Colon (tissue), 2 donors: Measurements from ENCODE around the gene APPBP2.
"Not testable (repeated sequence)": the region's sequence is repeated elsewhere in the genome, so short reads cannot be mapped to it uniquely, and the experiment has no call there.

Experiments used
- FAIRE-seq: peaks from 2 replicates; lab custom pipeline; 2012; peaks lifted over from hg19 to GRCh38; lab: Jason Lieb, UNC
- donor health status: control.
- donor health status: control.

The APPBP2 gene, protein sequence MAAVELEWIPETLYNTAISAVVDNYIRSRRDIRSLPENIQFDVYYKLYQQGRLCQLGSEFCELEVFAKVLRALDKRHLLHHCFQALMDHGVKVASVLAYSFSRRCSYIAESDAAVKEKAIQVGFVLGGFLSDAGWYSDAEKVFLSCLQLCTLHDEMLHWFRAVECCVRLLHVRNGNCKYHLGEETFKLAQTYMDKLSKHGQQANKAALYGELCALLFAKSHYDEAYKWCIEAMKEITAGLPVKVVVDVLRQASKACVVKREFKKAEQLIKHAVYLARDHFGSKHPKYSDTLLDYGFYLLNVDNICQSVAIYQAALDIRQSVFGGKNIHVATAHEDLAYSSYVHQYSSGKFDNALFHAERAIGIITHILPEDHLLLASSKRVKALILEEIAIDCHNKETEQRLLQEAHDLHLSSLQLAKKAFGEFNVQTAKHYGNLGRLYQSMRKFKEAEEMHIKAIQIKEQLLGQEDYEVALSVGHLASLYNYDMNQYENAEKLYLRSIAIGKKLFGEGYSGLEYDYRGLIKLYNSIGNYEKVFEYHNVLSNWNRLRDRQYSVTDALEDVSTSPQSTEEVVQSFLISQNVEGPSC

DNA sequence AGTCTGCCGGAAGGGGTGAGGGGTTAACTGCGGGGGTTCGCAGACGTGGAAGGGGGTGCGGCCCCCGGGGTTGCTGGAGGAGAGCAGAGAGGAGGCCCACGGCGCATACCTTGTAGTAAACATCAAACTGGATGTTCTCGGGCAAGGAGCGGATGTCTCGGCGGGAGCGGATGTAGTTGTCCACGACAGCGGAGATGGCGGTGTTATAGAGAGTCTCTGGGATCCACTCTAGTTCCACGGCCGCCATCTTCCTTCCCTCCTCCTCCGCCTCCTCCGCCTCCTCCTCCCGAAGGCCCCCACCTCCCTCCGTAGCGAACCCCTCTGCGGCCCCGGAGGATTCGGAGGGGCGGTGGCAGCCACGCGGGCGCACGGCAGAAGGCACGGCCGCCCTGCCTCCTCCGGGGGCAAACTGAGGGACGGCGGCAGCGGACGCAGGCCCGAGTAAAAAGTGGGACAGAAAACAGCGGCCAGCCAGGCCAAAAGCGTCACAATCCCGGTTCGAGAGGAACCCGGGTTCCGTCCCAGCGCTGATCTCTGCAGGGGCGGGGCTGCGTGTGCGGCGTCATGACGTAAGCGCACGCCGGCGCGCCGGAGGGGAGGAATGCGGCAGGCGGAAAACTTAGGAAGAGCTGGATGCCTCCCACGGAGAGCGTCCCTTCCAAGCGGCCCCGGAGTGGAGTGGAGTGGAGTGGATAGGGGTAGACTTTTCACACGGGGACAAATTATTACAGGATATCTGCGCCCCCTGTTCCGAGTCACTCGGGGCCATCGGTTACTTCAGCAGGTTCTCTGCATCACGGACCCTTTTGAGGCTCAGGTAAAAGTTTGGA, at the start of gene APPBP2:
Gene APPBP2, minus strand, starts transcription at position 558 of the 830 bp plus-strand sequence. Its CDS starts 311 bp downstream, at position 247.
- FAIRE-seq, result no peak

DNA sequence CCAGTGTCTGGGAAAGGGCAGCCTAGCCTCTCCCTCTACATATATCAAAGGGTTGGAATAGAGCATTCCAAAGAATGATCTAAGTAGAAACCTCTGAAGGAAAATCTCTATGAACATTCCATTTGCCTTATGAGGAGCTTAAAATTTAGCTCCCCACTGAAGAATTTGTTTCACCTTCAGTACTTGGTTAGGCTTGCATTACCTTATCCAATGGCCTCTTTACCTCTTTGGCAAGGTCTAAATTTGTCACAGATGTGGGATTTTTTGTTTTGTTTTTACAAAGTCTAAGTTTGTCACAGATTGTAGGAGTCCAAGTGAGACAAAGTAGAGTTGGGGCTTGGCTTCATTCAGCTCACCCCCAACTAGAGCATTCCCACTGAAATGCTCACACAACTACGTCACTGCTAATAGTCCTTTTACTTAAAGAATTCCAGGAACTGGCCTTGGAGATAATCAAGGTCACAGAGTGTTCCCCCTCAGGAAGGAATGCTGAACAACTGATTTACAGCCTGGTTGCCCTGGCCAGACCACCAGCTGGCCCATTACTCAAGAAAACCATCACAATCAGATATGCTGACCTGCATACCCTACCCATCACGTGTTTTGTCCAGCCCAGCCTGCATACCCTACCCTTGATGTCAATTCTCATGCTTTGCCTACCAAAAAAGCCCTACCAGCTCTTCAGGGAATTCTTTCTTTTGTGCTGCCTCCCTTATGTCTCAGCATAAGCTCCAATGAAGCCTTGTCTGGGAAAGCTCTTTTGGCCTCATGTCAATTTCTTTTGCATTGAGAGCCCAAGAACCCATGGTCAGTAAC, 47.4 kb upstream of the APPBP2 start:
- FAIRE-seq, result no peak

DNA sequence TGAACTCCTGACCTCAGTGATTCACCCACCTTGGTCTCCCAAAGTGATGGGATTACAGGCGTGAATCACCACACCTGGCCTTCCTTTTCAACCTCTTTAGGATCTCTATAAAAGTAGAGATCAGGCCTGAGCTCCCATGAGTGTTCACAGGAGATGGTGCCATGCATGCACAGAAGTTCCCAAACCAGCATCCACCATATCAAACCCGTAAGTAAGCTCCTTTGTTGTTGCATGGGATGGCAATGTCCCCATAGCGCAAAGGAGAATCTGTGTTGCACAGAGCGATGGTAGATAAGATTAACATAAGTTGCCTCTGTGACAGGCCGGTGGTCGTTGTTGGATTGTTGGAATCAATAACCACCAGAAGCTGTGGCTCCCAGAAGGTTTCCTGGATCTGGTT, 39.2 kb upstream of the APPBP2 start:
- FAIRE-seq, result no peak

DNA sequence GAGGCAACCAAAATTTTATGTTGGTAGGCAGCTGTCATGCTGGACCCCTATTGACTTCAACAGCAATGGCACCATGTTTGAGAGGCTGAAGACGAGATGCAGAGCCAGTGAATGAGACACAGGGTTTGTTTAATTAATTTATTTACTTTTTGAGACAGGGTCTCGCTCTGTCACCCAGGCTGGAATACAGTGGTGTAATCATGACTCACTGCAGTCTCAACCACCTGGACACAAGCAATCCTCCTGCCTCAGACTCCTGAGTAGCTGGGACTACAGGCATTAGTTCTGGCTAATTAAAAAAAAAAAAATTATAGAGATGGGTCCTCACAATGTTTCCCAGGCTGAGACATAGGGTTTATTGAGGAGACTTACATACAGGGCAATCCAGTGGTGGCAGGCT, 37.7 kb upstream of the APPBP2 start:
- FAIRE-seq, result no peak

DNA sequence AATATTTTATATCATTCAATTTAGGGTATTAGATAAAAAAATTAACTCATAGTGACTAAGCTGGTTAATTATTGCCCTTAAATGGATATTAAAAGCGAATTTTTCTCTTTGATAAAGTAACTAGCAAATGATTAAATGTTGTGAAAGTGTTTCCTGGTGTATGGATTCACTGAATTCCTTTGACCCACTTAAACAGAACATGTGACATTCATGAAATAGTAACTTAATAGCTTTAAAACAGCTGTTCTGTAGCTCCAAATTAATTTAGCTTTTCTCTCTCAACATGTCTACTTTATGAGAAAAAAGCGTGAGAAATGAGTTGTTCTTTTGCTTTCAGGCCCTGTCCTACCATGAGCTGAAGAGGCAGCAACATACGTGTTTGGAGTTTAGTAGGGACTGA, 36.4 kb upstream of the APPBP2 start:
- FAIRE-seq, result no peak

DNA sequence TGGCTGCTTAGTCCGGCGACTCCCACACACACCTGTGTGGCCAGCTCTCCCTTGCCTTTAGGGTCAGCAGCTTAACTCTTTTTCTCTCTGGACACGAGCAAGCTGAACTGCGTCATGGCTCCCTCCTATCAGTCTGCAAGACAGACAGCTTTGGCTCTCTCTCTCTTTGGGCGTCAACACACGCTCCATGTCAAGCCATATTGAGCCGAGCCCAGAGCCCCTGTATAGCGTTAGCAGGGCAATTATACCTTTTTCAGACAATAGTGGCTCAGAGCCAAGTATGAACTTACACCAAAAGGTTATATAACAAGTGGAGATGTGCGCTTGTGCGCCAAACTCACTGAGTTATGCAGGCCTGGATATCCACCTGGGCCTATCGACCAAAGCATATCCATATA, 34.8 kb upstream of the APPBP2 start:
- no peak for FAIRE-seq

DNA sequence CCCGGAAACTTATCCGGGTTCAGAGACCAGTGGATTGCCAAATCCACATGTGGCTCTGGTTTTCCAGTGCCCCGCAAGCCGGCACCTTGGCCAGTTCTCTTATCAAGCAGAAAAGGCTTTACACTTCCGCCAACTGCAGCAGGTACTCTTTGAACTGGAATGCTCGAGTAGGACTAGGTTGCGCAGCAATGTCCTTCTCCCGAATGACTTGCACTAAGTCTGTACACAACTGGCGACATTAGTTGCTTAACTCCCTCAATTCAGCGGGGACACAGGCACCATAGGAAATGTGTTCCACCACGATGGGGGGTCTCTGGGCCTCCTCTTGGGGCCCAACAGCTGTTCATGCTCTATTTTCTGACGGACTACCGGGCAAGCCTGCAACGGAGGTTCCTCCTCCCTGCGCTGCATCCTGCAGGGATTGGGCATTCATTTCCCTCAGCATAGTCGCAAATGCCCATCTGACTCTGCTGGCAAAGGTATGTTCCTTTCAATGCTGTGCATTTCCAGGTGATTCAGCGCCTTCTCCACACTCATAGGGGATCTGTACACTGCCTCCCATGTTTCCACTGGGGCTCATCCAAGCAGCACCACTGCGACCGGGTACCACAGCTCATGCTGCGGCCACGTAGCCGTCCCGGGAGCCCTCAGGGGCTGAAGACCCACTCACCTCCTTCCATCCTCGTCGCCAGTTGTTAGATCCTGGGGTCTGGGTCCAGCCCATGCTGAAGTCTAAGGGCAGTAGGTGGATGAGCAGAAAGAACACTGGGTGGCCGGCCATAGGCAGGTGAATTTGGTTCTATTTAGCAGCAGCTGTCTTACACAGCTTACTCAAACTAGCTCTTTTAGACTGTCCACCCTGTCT, 34.2 kb upstream of the APPBP2 start:
- FAIRE-seq, result no peak

DNA sequence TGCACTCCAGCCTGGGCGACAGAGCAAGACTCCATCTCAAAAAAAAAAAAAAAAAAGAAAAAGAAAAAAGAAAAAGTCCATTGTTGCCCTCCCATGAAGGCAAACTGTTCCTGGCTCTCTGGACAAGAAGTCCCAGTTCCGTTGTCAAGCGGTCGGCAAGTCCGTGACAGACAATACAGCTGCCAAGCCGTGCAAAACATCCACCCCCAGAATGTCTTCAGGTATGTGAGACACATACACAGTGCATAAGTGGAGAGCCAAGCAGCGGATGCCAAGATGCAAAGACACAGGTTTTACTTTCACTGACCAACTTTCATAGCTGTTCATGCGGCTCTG, 33.6 kb upstream of the APPBP2 start:
- FAIRE-seq, result no peak

DNA sequence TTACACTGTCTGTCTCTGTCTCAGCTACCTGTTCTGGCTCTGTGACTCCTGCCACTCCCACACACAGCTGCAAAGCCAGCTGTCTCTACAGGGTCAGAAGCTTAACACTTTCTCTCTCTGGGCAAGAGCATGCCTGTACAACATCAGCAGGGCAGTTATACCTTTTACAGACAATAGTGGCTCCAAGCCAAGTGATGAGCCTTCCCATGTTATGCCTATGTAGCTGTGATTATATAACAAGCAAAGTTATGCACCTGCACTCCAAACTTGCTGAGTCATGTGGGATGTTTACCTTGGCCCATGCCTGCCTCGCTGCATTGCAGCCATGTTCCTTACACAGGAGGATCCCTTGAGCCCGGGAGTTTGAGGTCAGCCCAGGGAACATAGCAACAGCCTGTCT, 31.8 kb upstream of the APPBP2 start:
- FAIRE-seq, result no peak

DNA sequence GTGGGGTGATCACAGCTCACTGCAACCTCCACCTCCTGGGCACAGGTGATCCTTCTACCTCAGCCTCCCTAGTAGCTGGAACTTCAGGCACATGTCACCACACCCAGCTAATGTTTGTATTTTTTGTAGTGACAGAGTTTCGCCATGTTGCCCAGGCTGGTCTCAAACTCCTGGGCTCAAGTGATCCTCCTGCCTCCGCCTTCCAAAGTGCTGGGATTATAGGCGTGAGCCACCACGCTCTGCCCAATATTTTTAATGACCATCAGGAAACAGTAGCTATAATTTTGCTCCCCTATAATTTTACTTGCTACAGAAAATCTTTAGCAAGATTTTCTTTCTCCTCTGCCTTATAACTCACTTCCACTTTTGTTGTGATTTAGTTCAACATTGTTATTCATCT, 29.7 kb upstream of the APPBP2 start:
- no peak for FAIRE-seq

DNA sequence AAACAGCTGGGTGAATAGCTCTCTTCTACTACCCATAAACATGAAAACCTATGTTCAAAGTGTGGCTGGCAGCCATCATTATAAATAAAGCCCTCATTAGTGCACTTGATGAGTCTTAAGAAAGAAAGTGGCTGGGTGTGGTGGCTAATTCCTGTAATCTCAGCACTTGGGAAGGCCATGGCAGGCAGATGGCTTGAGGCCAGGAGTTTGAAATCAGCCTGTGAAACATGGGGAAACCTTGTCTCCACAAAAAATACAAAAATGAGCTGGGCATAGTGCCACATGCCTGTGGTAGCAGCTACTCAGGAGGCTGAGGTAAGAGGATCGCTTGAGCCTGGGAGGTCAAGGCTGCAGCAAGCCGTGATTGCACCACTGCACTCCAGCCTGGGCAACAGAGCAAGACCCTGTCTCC, 28.3 kb upstream of the APPBP2 start:
- FAIRE-seq, result no peak

DNA sequence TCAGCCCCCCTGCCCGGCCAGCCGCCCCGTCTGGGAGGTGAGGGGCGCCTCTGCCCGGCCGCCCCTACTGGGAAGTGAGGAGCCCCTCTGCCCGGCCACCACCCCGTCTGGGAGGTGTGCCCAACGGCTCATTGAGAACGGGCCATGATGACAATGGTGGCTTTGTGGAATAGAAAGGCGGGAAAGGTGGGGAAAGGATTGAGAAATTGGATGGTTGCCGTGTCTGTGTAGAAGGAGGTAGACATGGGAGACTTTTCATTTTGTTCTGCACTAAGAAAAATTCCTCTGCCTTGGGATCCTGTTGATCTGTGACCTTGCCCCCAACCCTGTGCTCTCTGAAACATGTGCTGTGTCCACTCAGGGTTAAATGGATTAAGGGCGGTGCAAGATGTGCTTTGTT, 26.2 kb upstream of the APPBP2 start:
- FAIRE-seq, result not testable (repeated sequence)

DNA sequence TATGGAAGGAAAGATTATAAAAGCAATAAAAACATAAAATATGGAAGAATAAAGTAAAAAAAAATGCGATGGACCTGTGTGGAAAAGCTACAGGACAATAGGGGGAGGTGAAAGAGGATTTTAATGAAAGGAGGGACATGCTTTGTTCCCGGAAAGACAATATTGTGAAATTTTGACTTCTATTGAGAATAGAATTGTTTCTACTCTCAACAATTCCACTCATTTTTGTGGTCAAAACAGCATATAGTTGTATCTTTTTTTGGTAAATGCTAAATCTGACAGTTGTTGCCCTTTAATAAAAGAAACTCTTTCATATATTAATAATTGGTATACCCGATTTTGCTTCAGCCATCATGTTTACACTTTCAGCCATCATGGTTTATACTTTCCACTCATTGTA, 22.9 kb upstream of the APPBP2 start:
- no peak for FAIRE-seq

DNA sequence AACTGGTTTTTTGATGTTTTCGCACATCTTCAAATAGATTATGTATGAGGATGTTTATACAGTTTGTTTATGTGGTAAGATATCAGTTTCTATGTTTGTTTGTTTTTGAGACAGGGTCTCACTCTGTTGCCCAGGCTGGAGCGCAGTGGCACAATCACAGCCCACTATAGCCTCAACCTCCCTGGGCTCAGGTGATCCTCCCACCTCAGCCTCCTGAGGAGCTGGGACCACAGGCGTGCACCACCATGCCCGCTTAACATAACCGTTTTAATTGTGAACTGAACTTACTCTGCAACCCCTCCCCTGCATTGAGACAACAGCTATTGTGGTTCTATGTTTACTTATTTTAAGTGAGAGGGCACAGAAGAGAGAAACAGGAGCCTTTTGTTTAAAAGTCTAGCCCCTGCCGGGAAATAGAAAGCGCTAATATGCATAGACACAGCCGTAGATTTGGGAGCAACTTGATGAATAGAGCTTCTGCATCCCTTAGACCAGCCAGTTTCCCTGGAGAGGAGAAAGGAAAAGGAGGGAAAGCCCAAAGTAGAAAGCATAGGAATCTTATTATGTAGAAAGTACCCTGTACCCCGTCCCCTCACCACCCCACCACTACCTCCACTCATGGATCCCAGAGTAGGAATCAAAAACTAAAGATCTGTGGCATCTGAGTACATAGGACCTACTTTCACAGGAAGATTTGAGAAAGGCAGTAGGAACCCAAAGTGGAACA, 19.6 kb upstream of the APPBP2 start:
- no peak for FAIRE-seq

DNA sequence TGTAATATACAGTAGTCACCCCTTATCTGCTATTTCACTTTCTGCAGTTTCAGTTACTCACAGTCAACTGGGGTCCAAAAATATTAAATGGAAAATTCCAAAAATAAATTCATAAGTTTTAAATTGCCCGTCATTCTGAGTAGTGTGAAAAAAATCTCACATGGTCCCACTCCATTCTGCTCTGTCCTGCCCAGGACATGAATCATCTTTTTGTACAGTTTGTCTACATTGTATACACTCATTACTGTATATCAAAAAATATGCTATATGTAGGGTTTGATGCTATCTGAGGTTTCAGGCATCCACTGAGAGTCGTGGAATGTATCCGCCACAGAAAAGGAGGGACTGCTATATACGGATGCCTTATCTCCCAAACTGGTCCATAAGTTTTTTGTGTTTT, 16.0 kb upstream of the APPBP2 start:
- no peak for FAIRE-seq

DNA sequence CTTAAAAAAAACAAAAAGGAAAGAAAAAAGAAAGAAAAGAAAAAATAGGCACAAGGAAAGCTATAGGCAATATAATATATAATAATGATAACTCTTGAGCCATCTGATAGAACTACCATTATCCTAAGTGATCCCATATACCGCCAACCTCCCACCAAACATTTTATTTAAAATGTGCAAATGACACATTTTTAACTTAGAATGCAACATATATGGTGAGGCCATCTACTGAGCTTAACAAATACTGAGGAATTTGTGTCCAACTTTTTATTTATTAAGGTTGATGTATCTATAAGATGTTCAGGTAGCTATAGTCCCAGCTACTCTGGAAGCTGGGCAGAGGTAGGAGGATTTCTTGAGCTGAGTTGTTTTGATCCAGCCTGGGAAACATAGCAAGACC, 14.4 kb upstream of the APPBP2 start:
- no peak for FAIRE-seq

DNA sequence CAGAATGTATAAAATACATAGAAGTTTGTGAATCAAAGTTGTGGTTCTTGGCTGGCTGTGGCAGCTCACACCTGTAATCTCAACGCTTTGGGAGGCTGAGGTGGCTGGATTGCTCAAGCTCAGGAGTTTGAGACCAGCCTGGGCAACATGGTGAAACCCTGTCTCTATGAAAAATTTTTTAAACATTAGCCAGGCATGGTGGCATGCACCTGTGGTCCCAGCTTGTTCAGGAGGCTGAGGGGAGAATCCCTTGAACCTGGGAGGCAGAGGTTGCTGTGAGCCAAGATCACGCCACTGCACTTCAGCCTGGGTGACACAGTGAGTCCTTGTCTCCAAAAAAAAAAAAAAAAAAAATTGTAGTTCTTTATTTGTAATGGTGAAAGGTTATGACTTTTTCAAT, 13.8 kb upstream of the APPBP2 start:
- no peak for FAIRE-seq

DNA sequence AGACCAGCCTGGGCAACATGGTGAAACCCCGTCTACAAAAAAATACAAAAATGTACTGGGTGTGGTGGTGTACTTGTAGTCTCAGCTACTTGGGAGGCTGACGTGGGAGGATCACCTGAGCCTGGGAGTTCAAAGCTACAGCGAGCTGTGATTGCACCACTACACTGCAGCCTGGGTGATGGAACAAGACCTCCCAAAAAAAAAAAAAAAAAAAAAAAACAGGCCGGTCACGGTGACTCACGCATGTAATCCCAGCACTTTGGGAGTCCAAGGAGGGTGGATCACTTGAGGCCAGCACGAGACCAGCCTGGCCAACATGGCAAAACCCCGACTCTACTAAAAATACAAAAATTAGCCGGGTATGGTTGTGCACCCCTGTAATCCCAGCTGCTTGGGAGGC, 12.7 kb upstream of the APPBP2 start:
- no peak for FAIRE-seq

DNA sequence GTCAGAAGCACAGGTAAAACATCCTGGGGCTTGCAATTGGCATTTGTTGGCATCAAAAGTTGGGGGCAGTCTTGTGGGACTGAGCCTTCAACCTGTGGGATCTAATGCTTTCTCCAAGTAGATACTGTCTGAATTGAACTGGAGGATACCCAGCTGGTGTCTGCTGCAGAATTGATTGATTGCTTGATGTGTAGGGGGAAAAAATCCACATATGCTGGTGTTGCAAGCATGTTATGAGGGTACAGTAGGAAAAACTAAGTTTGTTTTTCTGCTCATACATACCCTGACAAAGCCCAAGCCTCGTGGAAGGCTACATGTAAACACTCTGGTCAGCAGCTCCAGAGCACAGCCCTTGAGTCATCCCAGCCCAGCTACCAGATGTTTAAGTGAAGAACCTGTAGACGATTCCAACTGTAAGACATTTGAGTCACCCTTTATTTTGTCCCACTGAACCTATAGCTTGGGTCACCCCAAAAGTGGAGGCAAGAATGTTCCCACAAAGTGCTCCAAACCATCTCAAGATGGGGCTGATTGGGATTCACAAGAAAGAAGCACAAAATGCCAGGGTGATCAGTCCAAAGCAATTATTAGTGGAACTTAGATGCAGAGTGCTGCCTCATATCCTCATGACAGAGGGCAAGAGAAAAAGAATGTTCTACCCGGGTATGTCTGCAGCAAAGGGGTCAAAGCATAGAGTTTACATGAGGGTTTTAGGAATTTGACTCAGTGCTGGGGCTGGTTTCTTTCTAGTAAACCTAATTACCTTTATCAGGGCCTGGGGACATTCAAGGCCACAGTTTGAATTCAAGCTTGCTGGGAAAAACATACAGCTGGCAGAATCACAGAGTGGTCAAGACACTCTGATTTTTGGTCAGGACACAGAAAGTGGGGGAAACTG, 9.6 kb upstream of the APPBP2 start:
- no peak for FAIRE-seq
